GM19023 (cell line): ENCODE measurements around the gene CRYGD.

Source experiments
- ATAC-seq: cut with Tn5 transposase; IDR thresholded peaks from one replicate; pipeline ENCODE4 v1.9.1; 2021; ENCODE audit warnings: mild to moderate bottlenecking, moderate library complexity; ENCODE audit not compliant: unreplicated experiment

Gene CRYGD

DNA sequence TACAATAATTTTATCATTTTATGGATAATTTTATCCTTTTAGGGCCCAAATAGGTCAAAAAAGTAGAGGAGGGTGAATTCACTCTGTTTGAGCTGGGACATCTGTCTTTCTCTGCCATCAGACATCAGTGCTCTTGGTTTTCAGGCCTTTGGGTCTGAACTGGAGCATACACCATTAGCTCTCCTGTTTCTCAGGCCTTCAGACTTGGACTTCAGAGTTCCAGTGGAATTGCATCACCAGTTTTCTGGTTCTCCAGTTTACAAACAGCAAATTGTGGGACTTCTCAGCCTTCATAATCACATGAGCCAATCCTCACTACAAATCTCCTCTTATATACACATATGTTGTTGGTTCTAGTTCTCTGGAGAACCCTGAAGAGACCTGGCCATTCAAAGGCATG lies 33.9 kb downstream of the CRYGD start:
- no peak for ATAC-seq

DNA sequence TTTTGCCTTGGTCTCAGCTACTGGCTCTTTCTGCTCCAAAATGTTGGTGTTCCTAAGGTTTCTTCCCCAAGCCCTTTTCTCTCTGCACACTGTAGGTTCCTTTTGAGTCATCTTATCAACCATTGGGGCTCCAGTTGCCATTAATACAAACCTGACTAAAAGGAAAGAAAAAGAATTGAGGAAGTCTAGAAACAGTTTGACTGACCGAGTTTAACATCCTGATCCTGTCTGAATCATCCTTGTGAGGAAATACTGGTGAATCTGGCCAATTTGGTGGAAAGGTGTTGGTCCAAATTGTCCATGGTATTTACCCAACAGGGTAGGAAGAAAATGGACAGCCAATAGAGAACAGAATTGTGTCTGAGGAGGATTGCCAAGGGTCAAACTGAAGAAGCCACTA lies 38.3 kb downstream of the CRYGD start:
- ATAC-seq = no peak

DNA sequence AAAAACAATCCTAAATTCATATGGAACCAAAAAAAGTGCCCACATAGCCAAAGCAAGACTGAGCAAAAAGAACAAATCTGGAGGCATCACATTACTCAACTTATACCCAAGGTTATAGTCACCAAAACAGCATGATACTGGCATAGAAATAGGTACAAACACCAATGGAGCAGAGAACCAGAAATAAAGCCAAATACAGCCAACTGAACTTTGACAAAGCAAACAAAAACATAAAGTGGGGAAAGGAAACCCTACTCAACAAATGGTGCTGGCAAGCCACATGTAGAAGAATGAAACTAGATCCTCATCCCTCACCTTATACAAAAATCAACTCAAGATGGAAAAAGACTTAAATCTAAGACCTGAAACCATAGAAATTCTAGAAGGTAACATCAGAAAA lies 40.5 kb downstream of the CRYGD start:
- ATAC-seq = no peak

DNA sequence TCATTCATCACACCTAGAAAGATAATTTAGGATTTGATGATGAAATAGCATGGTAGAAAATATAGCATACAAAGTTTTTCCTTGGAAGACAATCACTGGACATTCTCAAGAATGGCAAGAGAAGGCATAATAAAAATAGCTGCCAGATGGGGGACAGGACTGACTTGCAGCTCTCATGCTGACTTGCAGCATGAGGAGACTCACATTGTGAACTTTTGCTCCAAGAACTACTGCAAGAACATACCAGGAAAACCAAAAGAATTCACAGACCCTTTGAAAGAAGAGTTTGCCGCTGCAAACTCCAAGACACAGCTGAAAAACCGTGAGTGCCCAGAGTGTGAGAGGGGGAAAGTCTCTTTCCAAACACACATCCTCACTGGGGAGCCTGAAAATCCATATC lies 47.0 kb downstream of the CRYGD start:
- no peak for ATAC-seq

DNA sequence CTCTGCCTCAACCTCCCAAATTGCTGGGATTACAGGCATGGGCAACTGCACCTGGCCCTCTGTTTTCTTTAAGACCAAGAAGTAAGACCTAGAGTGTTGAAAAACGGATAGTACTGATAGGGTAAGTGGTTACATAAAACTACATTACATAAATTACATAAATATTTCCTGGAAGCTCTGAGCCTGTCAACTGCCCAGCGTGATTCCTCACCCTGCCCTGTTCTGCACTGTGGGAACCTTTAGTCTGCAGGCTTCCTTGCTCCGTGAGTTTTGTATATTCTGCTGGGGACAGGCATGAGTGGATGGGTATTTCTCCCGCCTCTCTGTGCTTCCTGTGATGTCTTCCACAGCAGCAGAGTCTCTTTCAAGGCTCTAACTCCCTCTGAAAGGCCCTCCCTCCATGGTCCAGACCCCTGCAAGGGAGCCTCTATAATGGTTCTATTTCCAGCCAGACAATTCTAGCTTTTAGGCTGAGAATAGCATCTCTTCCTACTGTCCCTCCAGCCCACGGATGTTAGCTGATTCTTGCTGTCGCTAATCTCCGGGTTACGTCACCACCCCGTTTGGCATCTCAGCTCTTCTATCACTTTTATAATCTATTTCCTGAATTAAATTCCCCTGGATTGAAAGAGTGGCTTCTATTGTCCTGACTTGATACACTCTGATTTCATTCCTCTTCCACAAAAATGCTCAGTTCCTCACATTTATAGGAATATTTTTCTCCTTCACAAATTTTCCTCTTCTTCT lies 49.5 kb downstream of the CRYGD start:
- ATAC-seq = no peak

DNA sequence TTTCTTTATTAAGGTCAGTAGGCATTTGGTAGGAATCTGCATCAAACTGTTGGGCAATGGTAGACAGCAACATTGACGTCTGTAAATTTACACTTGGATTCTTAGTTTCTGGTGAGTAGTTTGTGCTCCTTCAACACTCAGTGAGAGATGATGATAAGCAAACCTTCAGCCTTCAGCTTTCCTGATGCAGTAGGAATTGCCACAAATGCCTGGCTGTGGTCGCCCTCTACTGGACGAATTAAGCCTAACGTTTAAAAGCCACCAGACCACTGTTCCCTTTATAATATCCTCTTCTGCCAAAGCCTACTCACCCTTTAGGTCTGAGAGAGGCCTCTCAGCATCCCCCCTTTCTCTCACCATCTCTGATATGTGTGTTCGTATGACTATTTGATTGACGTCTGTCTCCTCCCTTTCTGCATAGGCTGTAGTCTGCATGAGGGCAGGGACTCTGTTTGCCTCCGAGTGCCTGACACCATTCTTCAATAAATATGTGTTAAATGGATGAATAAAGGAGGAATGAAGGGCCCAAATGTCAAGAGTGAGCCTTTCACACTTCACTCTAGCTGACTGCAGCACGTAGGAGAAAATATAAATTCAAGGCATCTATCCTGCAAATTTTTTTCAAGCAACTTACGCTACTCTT lies 52.0 kb downstream of the CRYGD start:
- ATAC-seq = peak; percentile 86
